HG02642 (cell line): ENCODE measurements around the gene FASTKD3.

Source experiments
- ATAC-seq: cut with Tn5 transposase; IDR thresholded peaks from one replicate; pipeline ENCODE4 v1.9.1; 2021; ENCODE audit warnings: mild to moderate bottlenecking; ENCODE audit not compliant: unreplicated experiment, poor library complexity

The FASTKD3 gene

DNA sequence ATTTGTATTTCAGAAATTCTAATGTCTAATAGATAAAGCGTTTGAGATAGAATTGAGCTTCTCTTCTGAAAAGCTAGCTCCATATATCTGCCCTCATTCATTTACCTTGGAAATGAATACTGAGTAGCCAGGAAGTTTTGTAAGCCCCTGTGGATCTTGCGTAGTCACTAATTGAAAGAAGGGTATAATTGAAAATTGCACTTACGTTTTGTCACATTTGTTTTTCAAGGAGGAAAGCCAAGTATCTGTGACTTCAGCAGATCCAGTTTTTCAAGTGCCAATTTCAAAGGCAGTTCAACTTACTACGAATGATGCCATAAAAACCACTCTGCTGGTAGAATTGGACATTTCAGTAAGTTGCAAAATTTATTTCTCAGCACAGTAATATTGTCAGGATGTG is 14.1 kb upstream of the FASTKD3 start:
- ATAC-seq: no peak

DNA sequence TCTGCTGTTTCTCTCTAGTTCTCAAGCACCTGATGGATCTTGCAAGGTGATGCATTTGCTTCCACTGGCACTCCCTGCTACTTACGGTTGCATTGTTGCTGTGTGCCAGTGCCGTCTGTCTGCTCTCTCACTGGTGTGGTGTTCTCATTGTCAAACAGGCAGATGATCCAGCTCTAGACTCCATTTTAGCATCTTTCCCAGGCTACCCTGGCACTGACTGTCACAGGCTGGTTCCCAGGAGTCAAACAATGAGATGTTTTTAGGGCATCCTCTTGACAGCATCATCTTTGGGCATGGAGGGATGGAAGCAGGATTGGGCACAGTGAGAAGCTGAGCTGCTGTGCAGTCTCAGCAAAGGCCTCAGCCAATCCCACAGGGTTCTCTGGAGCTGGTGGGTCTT is 13.0 kb upstream of the FASTKD3 start:
- ATAC-seq: no peak

DNA sequence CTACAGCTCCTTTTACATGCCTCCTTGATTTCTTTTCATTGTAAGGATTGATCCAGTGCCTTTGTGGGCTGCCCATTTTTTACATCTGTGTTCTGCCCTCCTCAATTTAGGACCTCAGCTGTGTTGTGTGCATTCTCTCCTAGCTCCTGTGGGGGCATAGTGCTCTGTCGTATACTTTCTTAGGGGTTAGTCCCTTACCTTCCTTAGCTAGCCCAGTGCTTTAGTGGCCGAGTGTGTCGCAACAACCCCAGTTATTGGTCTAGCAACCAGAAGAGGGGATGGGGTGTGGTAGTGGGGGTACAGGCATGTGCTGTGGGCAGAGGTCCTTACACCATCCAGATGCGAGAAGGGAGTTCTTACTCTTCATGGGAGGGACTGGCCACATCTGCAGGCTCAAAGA is 12.3 kb upstream of the FASTKD3 start:
- ATAC-seq: no peak

DNA sequence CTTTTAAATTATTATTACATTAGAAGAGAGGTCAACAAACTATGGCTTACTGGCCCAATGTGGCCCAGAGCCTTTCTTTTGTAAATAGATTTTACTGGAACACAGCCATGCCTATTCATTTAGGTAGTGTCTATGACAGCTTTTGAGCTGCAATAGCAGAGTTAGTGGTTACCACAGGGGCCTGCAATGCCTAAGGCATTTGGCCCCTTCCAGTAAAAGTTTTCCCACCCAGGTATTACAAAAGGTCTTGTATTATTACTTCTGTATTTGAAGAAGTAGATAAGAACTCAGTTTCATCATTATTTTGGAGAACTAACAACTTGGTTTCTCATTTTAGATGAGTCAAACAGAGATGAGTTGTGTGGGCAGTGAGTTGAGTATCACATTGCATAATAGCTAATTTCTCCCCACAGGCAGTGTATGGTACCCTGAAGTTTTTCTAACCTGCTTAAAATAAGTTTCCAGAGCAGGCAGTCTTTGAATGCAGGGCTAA is 9.6 kb upstream of the FASTKD3 start:
- peak; percentile 96 for ATAC-seq

DNA sequence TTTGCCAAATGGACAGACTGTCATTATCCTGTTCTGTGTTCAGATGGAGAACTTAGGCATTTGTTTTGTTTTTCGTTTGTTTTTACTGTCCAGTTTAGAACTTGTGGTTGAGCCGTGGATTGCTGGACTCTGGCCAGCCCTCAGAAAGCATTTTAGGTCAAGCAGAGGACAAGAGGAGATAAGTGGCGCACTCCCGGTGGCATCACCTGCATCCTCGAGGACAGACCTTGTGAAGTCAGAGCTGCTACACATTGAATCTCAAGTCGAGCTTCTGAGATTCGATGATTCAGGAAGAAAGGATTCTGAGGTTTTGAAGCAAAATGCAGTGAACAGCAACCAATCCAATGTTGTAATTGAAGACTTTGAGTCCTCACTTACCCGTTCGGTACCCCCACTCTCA is 9.0 kb upstream of the FASTKD3 start:
- no peak for ATAC-seq

DNA sequence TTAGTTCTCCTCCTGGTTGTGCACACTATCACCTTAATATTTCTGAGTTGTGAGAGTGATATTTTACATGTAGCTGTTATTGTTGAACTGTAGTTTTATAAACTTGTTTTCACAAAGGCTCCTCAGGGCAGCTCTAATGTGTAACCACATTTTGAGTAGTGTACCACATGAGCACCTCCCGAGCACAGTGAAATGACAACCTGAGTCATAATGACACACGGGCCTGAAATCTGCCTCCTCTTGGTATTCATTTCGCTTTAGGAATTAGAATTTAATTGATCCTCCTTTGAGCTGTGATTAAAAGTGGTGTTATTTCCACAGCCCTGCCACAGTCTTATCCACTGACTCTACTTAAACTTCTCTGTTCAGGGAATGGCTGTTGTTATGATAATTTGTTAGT is 8.0 kb upstream of the FASTKD3 start:
- no peak for ATAC-seq

DNA sequence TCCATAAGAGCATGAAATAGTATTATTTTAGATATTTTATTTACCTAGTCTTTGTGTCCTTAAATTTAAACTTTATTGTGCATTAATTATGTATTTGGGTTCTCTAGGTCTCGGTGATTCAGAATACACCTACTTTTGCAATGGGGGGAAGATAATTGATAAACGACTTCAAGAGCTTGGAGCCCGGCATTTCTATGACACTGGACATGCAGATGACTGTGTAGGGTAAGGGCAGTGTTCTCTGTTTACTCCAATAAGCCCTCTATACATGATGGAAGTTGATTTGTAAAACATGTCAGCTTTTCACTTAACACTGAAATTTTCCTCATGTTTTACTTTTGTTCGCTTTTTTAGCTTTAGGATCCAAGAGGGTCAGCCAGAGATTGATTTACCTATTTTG is 6.3 kb upstream of the FASTKD3 start:
- ATAC-seq: no peak

DNA sequence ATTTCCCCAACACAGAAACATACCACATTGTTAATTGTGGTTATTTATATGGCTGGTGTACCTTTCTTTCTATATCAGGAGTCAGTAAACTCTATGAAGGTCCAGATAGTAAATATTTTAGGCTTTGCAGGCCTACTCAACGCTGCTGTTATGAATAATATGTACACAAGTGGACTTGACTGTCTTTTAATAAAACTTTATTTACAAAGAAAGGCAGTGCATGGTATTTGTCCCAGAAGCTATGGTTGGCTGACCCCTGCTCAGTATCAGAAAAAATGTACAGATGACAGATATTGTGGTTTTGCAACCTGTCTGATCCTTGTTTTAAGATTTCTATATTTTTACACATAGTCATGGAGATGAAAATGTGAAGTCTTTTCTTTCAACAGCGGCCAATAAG is 5.8 kb upstream of the FASTKD3 start:
- ATAC-seq: no peak

DNA sequence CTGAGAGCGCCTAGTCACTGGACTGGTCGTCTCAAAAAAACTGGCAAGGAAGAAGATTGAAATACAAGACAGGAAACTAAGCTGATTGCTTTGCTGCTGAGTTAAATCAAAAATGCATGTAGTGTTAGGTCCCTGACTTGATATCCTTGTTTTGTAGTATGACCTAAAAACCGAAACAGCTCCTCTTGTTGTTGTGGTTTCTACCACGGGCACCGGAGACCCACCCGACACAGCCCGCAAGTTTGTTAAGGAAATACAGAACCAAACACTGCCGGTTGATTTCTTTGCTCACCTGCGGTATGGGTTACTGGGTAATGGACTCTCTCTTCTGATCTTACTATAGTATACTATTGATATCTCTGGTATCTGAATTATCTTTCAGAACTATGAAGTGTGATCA is 4.4 kb upstream of the FASTKD3 start:
- ATAC-seq: no peak

DNA sequence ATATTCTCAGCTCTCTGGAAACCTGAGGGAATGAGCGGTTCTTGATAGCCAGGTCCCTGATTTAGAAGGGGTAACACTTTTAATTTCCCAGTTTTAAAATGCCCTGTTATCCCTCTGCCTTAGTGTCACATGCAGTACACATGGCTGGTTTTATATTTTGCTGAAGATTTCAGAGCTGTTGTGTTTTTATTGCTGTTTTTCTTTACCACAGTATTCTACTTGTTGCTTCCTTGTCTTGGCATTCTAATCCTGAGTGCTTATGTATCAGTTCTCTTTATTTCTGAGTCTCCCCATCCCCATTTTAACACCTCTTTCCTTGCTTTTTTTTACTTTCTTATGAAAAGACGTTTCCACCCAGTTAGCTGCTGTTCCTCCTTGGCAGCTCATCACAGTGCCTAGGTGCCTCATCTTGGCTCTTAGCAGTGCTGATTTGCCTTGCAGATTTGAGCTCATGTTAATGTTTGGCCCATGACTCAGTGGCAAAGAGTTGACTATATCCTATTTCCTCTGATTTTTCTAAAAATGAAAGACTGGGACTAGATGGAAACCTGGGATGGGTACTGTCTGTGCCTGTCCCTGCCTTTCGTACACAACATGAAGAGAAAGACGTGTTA is 3.8 kb upstream of the FASTKD3 start:
- ATAC-seq: no peak

DNA sequence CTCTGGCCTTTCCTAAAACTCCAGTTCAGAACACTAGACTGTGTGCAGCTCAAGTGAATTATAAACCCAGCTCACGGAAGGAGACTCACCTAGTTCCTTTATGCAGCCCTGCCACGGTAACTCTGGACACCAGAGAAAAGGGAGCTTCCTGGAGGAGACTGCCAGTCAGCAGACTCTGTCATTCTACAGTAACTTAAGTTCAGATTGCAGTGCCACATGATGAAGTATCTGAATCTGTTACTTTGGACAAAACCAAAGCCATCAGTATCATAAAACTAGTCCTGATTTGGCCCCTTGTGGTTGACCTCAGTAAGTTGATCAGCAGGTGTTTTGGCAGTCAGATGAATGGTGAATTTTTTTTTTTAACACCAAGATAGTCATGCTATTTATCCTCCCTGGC is 2.8 kb upstream of the FASTKD3 start:
- ATAC-seq: no peak

DNA sequence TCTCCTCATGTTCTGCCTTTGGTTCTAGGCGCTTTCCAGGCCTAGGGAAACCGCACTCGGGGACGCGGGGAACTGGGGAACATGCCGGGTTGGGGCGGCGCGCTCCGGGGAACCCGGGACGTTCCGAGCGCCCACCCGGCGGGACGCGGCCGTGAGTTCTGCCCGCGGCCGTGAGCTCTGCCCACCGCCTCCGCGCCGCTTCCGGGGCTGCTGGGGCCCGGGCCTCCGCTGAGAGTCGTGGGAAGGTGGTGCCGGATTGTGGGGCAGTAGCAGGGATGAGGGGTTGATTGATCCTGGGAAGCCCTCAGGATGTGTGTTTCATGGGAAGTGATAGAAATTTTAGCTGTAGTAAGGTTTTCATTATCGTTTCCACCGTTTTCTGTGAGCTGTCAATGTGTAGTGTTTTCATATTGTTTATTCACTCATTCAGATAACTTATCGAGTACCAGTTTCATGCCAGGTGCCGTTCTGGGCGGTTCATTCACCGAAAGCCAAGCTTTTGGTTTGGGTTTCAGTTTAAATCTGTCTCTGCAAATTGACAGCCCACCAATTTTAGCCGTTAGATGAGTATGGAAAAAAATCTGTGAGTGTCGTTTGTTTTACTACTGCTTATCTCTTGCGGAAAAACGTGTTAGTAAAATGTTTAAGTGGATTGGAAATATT is 774 bp upstream of the FASTKD3 start:
- peak; percentile 40 for ATAC-seq

DNA sequence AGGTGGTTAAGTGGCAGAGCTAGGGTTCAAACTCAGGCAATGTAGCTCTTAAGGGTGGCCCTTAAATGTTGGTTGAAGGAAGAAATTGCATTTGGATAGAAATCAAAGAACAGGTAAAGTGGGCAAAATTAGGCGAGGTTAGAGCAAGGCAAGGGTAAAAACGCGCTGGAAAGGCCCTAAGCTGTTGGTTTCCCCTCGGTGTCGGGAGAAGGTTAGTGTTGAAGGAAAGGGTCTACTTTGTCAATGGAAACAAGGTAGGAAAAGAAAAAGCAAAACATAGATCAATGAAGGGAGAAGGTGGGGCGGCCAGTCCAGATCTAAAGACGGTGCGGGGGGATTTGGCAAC is 431 bp downstream of the FASTKD3 start:
- no peak for ATAC-seq

DNA sequence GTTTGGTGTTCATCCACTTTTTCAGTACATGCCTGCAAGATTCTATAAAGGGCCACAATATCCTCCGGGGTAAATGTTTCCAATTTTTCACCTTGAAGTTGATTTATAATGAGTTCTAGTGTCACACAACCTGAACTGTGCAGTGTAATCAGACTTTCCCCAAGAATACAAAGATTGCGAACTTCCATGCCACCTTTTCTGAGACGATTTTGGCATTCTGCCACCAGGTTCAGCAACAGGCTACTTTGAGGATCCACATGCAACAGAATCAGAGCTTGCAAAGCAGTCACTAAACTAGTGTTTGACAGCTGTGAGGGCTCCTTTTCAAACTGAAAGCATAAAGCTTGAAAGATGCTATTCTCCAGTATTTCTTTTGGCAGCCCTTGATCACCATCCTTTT is 1.6 kb downstream of the FASTKD3 start:
- no peak for ATAC-seq

DNA sequence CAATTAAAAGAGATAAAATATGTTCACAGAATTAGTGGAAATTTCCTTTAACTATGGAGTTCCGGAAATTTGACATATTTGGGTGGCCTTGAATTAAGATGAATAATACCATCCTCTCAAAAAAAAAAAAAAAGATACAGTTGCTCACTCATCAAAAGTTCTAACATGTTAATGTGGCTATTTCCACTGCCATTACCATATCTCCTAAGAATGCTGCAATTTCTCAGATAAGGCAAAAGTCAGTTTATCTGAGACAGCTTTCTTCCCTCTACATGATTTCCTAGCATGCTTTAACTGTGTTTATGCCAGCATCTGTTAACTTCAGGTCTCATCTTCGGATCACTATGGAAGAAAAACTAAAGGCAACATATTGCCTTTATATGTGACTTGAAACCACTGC is 2.6 kb downstream of the FASTKD3 start:
- no peak for ATAC-seq

DNA sequence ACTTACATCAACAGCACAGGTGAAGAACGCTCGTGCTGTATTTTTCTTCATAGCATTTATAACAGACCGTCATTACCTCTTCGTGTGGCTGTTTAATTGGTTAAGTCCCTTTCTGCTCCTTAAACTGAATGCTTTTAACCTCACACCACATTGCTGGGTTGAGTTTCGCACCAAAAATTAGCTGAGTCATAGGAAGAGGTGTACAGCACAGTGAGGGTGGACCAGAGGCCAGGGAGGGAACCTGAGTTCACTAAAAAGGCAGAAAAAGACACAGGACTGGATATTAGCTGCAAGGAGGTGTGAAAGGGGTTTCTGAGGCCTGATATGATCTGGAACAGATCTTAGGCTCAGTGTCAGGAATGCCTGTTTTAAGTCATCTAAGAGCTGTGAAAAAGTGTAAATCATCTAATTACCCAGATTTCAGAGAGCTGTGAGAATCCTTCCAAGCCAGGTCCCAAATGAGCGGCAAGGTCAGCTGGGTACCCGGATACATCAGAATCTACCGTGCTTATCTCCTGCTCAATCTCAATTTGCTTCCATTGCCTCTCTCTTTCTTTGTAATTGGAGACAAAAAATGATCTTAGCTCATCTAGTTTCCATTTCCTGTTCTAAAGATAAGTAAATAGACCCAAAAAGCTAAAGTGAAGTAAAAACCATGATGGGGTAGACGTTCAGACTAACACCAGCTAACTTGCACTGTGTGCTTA is 10.8 kb downstream of the FASTKD3 start:
- ATAC-seq: no peak

DNA sequence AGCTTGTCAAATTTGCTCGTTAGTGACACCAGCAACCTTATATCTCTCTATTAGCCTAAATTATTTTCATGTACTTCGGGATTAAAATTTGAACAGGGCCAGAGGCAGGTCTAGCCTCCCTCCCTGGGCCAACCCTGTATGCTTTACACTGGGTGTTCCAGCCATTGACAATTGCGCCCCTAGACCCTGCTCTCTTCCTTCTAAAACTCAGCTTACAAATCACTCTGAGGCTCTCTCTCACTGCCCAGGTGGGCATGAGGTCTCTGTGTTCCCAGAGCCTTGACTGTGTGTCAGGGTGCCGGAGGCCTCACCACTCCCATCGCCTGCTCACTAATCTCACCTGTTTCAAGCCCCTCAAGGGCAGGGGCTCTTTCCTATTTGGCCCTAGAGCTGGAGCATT is 11.5 kb downstream of the FASTKD3 start:
- no peak for ATAC-seq

DNA sequence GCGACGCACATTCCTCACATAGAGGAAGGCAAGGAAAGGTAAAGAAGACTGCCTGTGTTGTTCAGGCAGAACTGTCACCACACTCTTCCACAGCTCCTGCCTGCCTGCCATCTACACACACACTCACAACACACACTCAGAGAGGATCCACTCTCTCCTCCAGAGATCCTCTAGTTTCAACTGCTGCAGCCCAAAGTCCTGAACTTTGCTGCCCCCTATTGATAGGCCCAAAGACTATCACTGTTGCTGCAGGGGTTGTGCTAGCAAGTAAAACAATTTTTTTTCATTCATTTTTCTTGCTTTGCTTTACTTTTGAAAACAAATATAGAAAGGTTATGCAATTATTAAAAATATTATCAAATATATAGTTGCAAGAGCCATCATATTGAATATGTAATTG is 12.0 kb downstream of the FASTKD3 start:
- ATAC-seq: no peak

DNA sequence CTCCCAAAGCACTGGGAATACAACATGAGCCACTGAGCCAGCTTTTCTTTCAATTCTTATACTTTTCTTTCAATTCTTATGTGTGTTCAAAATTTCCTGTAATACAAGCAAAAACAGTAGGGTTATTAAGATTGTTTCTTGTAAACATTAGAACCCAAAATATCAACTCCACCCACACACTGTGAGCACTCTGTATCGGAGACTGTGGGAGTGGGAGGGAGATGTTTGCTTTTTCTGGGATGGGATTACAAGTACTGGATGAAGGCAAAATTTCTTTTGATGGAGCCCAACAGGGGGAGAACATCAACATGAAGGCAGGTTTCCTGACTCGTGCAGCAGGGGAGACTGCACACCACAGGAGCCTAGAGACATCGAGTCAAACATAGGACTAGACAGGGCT is 13.2 kb downstream of the FASTKD3 start:
- no peak for ATAC-seq

DNA sequence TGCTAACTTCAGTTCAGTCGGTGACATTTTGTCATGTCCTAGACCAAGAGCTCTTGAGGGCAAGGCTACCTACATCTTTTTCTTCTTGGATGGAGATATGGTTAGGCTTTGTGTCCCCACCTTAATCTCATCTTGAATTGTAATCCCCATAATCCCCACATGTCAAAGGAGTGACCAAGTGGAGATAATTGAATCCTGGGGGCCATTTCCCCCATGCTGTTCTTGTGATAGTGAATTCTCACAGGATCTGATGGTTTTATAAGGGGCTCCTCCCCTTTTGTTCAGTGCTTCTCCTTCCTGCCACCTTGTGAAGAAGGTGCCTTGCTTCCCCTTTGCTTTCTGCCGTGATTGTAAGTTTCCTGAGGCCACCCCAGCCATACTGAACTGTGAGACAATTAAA is 15.8 kb downstream of the FASTKD3 start:
- ATAC-seq: no peak

DNA sequence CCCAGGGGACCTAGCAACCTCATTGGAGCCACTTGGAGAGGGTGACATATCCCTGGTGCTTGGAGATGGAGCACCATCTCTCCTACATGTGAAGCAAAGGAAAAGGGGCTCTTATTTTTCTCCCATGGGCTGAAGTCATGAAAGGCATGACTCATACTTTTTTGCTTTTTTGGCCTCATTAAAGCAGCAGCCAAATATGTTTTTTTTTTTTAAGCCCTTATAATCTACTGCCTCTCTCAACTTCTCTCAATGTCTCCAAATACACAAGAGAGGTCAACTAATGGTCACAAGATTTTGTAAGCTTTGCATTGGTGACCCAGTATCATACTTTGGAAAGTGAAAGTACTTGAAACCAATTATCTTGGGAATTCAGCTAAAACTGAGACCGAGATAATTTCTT is 16.3 kb downstream of the FASTKD3 start:
- ATAC-seq: no peak
